GM12864 (cell line): ENCODE measurements around the gene GGN.

Source experiments
- DNase-seq: peaks from one replicate; pipeline ENCODE4 v3.0.0-alpha.2; 2011; ENCODE audit warnings: low read depth
- H3K4me3 ChIP-seq: 2 replicates; pipeline ENCODE4 v1.5.1; 2011; ENCODE audit warnings: mild to moderate bottlenecking, low read depth, low read length, control low read depth
- TF ChIP-seq, protein P1 (sequence below): IDR thresholded peaks from 2 replicates; pipeline ENCODE4 v1.5.1; 2011; ENCODE audit warnings: low read depth, mild to moderate bottlenecking, moderate library complexity, low read length, control low read depth, inconsistent platforms; ENCODE audit errors: missing control alignments

The GGN gene

DNA sequence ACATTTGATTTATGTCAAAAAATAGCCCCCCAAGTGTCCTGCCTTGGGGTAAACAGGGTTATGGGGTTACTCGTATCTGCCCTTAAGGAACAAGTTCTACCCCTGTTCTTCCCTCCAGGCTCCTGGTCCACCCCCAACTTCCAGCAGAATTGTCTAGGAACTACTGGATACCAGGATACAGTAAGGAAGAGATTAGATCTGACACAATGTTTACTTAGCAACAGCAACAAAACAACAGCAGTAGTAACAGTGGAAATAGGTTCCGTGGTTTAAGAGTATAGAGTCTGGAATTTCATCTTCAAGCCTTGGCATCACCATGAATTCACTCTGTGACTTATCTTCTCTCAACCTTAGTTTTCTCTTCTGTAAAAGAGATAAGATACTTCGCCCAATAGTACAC, 13.3 kb upstream of the GGN start:
- H3K4me3 ChIP-seq = no peak overlapping the region
- no peak for DNase-seq
- TF ChIP-seq, protein P1, sequence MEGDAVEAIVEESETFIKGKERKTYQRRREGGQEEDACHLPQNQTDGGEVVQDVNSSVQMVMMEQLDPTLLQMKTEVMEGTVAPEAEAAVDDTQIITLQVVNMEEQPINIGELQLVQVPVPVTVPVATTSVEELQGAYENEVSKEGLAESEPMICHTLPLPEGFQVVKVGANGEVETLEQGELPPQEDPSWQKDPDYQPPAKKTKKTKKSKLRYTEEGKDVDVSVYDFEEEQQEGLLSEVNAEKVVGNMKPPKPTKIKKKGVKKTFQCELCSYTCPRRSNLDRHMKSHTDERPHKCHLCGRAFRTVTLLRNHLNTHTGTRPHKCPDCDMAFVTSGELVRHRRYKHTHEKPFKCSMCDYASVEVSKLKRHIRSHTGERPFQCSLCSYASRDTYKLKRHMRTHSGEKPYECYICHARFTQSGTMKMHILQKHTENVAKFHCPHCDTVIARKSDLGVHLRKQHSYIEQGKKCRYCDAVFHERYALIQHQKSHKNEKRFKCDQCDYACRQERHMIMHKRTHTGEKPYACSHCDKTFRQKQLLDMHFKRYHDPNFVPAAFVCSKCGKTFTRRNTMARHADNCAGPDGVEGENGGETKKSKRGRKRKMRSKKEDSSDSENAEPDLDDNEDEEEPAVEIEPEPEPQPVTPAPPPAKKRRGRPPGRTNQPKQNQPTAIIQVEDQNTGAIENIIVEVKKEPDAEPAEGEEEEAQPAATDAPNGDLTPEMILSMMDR = no peak

DNA sequence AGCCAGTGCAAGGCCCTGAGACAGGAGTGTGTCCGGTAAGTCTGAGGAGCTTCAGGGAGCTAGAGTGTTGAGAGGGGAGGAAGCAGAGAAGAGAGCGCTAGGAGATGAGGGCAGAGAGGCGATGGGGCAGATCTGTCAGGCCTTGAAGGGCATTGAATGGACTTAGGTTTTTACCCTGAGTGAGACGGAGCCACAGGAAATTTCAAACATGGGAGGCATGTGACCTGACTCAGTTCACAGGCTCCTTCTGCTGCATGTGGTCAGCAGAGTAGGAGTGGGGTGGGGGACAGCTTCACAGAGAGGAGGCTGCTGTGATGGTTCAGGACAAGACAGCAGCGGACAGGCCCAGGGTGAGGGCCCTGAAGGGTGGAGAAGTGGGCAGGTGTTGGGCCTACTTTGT, 12.5 kb upstream of the GGN start:
- no peak overlapping the region for H3K4me3 ChIP-seq
- TF ChIP-seq, protein P1 = no peak
- DNase-seq = no peak

DNA sequence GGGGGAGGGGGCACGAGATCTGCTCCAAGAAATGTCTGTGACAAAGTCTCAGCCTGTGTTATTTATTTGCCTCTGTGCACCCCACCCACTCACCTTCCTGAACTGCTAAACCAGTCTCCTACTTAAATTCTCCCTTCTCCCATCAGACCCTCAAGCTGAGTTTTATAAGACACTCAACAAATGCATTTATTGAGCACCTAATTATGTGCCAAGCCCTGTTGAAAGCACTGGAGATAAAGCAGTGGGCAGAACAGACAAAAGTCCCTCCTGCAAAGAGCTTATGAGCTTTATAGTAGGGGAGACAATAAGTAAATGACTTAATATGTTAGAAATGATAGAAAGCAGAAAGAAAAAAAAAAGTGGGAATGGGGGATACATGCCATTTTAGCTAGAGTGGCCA, 11.7 kb upstream of the GGN start:
- H3K4me3 ChIP-seq = no peak overlapping the region
- no peak for DNase-seq
- TF ChIP-seq, protein P1 = no peak

DNA sequence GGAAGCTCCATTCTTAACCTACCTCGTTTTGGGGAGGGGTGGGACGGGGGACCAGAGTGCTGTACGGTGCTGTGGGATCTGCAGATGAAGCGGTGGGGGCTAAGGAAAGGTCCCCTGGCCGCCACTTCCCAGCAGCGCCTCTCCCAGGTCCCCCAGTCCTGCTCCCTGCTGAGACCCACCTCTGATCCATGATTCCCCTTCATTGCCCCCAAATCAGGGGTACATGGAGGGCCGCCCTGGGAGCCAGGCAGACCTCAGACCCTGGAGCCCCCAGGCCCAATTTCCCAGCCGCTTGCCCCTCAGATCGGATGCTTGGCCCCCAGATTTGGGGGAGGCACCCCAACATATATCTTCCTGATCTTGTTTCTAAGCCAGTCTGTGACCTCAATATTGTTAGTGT, 11.2 kb upstream of the GGN start:
- no peak overlapping the region for H3K4me3 ChIP-seq
- TF ChIP-seq, protein P1 = no peak

DNA sequence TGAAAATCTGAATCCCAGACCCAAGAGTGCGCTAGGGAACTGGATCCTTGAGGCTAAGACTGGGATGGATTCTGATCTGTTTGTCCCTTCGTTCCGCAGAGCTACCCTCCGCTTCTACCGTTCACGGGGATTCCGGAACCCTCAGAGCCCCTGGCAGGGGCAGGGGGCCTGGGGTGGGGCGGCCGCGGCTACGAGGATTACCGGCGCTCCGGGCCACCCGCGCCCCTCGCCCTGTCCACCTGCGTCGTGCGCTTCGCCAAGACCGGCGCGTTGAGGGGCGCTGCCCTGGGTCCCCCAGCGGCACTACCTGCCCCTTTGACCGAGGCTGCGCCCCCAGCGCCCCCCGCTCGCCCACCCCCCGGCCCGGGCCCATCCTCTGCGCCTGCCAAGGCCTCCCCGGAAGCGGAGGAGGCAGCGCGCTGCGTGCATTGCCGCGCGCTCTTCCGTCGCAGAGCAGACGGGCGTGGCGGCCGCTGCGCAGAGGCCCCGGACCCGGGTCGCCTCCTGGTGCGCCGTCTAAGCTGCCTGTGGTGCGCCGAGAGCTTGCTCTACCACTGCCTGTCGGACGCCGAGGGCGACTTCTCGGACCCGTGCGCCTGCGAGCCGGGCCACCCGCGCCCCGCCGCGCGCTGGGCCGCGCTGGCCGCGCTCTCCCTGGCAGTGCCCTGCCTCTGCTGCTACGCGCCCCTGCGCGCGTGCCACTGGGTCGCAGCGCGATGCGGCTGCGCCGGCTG, 7.7 kb upstream of the GGN start:
- TF ChIP-seq, protein P1 = no peak
- H3K4me3 ChIP-seq = no peak overlapping the region
- DNase-seq = no peak

More for the DNA sequence above, 11.2 kb upstream of the GGN start:
- DNase-seq = no peak

DNA sequence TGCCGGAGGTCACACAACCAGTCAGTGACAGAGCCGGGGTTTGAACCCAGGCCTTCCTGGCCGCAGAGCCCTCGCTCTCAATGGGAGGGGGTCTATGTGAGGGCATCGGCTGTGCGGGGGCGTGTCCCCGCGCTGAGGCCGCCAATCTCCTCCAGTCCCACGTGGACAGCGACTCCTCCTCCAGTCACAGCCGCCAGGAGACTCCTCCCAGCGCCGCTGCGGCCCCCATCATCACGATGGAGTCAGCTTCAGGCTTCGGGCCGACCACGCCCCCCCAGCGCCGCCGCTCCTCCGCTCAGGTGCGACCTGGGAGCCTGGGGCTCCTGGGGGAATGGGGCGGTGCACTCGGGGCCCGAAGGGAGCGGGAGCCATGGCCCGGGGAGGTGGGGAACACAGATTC, 6.7 kb upstream of the GGN start:
- H3K4me3 ChIP-seq = no peak overlapping the region
- TF ChIP-seq, protein P1 = no peak
- no peak for DNase-seq

DNA sequence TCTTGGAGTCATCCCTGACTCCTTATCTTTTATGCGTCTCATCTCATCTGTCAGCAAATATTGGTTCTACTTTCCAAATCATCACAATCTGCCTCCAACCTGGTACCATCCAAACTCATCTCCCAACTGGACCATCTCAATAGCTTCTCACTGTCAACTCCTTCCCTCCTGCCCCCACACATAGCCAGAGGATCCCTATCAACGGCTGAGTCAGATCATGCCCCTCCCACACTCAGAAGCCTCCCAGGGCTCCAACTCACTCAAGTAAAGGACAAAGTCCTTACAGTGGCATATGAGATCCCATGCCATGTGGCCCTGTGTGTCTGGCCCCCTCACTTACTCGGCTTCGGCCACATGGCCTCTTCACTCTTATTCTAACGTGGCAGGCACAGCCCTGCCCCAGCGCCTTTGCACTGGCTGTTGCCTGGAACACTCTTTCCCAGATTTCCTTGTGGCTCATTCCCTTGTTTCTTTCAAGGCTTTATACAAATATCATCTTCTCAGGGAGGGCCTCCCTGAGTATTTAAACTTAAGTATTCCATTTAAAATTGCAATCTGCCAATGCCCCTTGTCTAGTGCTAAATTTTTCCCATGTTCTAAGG, 5.0 kb upstream of the GGN start:
- TF ChIP-seq, protein P1 = no peak
- H3K4me3 ChIP-seq = no peak overlapping the region
- no peak for DNase-seq
